Activated gamma-delta T cell treated with Interleukin-2 at 50 U/mL for 16 hours (primary cell): ENCODE data around the gene TRIM65.

Experiments used
- DNase-seq: peaks from one replicate; pipeline ENCODE4 v3.0.0-alpha.2; 2020

Gene TRIM65

DNA sequence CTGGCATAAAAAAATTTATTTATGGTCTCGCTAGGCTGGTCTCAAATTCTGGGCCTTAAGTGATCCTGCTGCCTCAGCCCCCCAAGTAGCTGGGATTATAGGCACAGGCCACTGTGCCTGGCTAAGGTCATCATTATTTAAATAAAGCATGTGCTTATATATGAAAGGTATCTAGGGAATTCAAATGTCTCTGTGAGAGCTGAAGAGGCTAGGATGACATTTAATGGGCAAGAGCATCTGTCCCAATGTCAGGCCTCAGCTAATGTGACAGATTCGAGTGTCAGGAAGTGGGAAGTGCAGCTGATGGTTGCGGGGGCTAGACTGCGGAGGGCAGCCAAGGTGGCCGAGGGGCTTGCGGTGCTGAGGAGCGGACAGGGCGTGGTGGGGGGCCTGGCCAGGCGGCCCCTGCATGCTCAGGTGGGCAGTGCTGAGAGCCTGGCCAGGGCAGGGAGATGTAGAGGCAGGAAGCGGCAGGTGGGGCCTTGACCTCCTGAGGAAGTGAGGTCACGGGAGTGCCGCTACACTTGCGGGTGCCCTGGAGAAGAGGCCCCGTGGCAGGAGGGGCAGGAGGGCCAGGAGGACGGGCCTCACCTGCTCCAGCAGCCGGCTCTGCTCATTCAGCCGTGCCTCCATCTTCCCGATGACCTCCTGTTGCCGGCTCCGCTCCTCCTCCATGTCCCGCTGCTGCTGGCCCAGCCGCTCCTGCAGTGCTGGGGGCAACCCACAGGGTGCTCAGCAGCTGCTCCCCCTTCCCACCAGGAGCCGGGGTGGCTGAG lies 20.6 kb upstream of the TRIM65 start:
- DNase-seq = no peak

- DNase-seq = no peak
Measured at GRCh38 chr17:75915268-75915667, 18.5 kb upstream of the TRIM65 start.

DNA sequence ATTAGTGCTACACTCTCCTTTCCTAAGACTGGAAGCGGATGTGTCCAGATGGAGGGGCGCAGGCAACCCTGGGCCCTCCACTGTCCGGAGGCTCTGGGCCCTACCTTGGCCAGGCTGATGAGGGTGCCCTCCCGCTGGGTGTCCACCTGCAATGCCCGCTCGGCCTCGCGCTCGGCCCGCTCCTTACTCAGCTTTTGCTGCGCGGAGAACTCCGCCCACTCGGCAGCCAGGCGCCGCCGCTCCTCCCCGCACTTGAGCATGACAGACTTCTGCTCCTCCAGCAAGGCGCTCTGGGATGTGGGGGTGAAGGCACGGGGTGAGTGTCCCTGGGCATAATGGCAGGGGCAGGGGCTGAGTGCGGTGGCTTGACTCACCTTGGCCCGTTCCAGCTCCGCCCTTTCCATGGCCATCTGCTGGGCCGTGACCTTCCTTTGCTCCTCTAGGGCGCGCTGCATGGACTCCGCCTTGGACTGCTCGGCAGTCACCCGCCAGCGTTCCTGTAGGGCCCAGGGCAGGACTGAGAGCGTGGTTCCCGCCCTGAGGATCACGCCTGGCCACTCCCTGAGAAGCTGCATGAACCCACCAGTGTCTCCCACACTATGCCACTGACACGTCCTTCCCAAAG lies 18.0 kb upstream of the TRIM65 start:
- DNase-seq = no peak

- no peak for DNase-seq
Measured at GRCh38 chr17:75913537-75914210, 16.9 kb upstream of the TRIM65 start.

DNA sequence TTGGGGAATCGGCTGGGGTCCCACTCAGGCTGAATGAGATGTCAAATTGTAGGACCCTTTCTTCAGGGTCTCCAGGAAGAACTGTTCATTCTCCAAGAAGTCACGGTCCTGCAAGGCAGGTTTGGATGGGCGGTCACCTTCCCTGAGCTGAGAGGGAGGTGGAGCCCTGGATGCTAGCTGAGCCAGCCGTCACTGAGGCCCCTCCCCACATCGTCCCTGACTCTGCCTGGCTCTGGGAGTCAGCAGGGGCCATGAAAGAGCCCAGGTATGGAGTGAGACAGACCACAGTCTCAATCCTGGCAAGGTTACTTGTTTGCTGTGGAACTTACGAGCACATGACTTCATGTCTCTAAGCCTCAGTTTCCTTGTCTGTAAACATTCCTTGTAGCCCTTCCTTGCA lies 13.9 kb upstream of the TRIM65 start:
- DNase-seq = no peak

DNA sequence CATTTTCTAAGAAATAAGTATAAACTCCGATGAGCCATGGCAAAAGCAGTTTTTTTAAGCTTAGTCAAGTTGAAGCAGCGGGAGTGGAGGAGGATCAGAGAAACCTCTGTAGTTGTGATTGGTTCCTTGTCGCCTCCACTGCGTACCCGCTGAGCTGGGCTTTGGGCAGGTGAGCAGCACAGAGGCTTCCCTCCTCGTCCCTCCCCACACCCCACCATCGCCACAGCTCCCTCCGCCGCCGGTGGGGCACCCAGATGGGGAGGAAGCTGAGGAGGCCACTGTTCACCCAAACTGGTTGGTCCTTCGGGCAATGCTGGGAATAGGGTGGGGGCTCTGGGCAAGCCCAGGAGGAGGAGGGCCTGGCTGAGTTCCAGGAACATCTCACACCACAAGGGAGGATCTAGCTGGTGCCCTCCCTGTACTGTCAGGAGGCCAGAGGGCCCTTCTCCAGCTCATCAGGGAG lies 13.1 kb upstream of the TRIM65 start:
- no peak for DNase-seq

- no peak for DNase-seq
Measured at GRCh38 chr17:75909051-75909811, 12.5 kb upstream of the TRIM65 start.

GRCh38 chr17:75908201-75908600 lies 11.4 kb upstream of the TRIM65 start:
- no peak for DNase-seq

DNA sequence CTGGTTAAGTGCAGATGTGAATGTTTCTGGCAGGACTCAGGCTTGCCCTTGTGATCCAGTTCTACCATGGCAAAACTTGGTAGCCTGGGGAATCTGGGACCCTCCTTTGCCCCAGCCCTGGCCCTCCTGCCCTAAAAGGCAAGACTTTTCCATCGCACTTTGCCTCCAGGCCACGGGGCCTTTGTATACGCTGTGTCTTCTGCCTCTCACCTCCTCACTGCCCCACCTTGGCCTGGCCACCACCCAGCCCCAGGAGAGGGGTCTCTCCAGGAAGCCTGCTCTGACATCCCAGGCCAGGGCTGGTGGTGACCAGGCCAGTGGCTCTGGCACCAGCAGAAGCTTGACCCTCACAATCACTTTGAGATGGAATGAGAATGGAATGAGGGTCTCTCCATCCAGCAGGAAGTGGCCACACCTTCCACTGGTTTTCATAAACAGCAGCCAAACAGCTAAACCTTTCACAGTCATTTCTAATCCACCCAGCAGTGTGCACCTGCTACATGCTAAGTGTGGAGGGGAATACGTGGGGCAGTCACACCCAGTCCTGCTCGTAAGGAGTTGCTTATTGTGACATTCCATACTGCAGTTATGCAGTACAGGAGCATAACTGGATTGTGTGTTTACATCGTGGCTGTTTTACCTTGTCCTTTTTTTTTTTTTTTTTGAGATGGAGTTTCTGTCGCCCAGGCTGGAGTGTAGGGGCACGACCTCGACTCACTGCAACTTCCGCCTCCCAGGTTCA lies 9.6 kb upstream of the TRIM65 start:
- no peak for DNase-seq

DNA sequence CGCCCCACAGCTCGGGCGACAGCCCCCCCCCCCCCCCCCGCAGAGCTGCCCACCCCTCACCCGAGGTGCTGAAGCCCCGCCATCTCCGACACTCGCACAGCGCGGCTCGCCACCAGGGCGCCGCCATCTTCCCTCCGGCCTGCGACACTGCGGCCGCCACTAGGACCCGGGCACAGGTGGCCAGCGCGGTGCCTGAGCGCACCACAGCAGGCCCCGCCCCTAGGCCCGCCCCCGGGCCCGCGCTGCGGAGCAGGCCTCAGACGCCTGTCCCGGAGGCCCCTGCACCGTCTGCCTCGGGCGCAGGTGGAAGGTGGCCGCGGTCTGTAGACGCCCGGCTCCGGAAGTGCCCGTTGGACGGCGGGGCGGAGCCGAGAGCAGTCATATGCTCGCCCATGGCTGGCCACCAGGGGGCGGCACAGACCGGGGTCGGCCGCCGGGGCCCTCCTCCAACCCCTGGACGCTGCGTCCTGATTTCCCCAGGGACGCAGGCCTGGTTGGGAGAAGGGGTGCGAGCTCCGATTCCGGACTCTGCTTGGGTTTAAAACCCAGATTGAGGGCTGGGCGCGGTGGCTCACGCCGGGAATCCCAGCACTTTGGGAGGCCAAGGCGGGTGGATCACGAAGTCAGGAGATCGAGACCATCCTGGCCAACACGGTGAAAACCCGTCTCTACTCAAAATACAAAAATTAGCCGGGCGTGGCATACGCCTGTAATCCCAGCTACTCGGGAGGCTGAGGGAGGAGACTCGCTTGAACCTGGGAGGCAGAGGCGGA lies 8.2 kb upstream of the TRIM65 start, which contains the start of gene MRPL38:
Gene MRPL38, minus strand, starts transcription at position 136 of the 773 bp plus-strand sequence. Its CDS starts 9 bp downstream, at position 127.
- DNase-seq = peak; percentile 93

- DNase-seq = no peak
Measured at GRCh38 chr17:75902406-75902805, 5.7 kb upstream of the TRIM65 start.

DNA sequence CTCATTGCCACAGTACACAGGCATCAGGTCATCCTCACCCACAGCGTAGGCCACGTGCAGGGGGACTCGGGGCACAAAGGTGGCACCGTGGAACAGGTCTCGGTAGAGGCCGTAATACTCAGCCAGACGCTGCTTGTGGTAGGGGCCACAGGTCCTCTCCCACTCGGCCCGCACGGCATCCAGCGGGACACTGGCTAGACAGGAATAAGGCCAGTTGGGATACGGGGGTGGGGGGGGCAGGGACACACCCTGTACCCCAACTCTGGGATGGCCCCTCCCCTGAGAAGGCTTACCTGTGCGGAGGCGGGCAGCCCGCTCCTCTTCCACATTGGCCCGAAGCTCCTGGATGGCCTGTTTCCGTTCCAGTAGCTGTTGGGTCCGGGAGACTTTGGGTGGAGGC lies 5.0 kb upstream of the TRIM65 start:
- no peak for DNase-seq

DNA sequence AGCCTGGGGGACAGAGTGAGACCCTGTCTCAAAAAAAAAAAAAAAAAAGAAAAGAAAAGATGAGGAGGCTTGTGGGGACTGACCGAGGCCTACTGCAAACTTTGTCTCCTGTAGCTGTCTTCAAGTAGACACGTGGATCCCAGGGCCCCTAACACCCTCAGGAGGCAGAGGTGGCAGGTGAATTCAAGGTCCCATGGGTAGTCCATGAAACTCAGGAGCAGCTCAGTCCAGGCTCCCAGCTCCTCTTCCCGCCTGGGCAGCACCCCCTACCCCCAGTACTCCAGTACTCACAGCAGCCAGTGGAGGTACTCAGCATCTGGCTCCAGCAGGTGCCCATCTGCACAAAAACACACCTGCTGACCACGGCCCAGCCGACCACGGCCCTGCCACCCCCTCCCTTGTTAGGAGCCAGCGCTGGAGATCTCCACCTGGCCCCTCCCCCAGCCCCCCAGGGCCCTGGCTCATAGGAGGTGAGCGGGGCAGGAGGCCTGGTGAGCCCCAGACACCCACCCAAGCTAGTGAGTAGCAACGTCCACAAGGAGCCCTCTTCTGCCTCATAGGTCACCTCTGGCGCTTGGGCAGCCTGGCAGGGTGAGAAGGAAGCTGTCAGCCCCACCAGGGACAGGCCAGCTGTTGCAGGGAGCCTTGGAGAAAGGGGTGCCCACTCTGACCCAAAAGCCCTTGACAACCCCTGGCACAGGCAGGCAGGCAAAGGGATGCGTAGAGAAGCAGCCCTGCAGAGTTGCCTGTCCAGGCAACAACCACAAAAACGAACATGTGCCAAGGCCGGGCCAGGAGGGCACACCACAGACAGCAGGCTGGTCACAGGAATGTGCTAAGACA lies 4.2 kb upstream of the TRIM65 start:
- no peak for DNase-seq

- no peak for DNase-seq
Measured at GRCh38 chr17:75899767-75900468, 3.2 kb upstream of the TRIM65 start.

DNA sequence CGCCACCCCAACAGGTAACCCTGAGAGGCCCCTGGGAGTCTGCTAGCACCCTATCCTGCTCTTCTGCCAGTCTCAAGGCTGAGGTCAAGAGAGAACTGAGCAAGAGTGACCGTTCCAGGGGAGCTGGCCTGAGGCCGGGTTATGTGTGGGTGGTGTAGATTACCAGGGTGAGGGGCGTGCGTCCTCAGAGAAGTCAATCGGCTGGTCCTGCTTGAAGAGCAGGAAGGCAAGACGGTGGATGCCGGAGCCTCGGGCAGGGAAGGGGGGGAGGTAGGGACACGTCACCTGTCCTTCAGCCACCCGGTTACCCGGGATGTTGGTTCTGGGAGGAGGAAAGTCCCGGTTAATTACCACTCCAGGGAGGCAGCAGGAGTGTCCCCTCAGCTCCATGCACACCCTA lies 2.6 kb upstream of the TRIM65 start:
- DNase-seq = no peak

DNA sequence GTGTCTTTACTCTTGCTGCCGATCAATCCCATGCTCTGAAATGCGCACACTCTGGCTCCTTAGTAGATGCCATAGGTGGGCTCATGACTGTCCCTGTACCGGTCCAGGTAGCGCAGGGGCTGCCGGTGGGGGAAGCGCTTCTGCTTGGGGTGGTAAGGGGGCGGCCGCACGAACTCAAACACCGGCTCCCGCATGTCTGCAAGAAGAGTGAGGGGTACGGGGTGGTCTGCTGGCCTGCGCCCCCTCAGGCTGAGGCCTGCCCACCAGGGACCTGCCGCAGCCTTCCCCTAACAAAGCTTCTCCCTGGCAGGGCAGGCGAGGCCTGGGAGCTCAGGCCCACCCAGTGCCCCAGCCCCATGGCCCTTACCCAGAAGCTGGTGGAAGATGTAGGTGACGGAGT lies 2.0 kb upstream of the TRIM65 start:
- DNase-seq = no peak

DNA sequence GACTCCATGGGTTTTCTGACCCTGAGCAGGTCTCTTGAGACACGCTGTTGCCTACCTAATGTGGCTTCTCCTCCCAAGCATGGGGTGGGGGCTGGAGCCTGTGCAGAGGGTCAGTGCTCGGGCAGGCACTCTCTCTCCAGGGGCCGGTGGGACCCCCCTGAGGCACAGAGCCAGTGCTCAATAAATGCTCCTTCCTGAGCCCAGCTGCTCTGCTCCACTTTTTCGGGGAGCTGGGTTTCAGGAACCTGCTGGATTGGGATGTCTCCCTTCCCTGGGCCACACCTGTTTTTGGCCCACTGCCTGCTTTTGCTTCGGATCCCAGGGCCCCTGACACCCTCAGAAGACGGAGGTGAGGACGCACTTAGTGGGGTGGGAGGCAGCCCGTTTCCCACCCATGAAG lies 1.3 kb upstream of the TRIM65 start:
- DNase-seq = no peak

GRCh38 chr17:75897160-75898019 lies 639 bp upstream of the TRIM65 start:
- DNase-seq = no peak
